GM18505 (cell line): ENCODE results near the gene FRMD4A.
"Not testable (repeated sequence)": the region's sequence is repeated elsewhere in the genome, so short reads cannot be mapped to it uniquely, and the experiment has no call there.

Source experiments
- ATAC-seq: cut with Tn5 transposase; IDR thresholded peaks from one replicate; pipeline ENCODE4 v1.9.1; 2021; ENCODE audit not compliant: unreplicated experiment
- POLR2A ChIP-seq: IDR thresholded peaks from 4 replicates; pipeline ENCODE4 v1.6.1; 2011; ENCODE audit warnings: borderline replicate concordance; ENCODE audit not compliant: insufficient read depth, insufficient read length; ENCODE audit errors: extremely low read depth

FRMD4A gene

DNA sequence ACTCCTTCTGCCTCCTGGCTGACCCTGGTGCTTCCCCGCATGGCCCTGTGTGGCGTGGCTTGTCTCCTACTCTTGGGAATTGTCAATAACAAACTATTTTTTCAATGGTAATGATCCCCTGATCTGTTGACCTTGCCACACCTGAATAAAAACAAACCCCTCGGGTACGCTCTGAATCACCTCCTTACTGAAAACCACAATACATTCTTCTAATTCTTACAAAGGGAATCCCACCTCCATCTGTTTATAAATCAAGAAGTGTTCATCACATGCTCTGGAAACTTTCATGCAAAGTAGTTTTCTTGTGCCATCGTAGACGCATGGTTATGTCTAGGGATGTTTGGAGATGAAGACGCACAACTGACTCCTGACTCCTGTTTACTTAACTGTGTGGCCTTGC is 245.8 kb downstream of the FRMD4A start:
- ATAC-seq = no peak
- TF ChIP-seq POLR2A = no peak

DNA sequence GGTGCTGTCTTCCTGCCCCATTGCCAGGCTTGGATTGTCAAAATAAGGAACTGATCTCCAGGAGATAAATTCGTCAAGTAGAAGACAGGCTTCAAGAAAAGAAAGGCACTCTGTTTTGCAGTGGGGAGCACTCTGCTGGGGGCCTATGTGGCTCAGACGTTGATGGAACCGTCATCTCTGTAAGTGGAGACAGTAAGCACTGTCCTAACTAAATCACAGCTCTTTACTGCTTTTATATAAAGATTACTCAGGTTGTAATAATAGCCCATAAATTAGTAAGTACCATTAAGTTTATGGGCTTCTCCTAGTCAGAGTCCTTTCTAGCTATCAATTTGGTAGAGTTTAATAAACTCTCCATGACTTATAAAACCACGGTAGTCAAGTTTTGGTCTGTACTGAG is 249.9 kb downstream of the FRMD4A start:
- no peak for ATAC-seq
- TF ChIP-seq POLR2A = no peak

DNA sequence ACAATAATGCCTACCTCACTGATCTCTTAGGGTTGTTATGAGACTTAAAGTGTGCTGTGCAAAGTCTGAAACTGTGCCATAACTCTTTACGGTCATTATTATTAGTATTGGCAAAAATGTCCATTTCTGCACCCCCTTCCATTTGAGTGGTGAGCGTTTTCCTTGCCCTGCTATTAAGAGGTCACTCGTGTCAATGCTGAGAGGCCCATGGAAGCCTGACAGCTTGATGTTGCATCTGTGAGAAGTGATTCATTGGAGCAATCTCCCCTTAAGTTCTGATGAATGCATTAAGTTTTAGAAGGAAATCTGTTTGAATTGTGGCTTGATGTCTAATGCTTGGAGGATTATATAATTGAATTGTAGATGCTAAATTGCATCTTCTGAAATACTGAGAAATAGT is 253.3 kb downstream of the FRMD4A start:
- TF ChIP-seq POLR2A = no peak
- ATAC-seq = no peak

DNA sequence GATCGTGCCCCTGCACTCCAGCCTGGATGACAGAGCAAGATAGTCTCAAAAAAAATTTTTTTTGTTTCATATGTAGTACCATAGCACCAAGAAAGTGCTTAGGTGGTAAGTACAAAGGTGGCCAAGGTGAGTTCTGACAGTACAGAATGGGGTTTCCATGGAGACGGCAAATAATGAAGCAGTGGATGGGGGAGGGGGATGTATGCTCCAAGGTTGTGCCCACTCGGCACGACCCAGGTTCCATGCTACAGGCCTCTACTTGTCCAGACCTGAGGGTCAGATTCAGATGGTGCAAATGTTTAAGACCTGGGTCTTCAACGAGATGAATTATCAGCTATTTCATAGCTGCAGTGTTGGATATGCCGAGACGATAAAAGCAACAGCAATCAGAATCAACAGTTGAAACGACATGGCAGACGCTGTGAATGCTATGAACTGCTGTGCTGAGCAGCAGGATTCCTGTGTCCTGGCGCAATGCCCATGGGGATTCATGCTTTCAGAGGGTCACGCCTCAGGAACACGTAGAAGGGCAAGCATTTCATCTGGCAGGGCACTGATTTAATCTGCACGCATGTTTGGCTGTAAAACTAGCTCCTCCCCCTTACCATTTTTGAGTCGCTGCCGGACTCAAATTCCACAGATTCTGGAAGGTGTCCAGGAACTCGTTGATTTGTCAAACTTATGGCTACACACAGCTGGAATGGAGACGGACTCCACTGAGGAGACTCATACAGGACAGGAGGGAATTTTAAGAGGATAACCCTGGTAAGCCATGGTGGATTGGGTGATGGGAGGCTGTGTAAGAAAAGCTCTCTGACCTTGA is 256.5 kb downstream of the FRMD4A start:
- TF ChIP-seq POLR2A = no peak
- no peak for ATAC-seq

DNA sequence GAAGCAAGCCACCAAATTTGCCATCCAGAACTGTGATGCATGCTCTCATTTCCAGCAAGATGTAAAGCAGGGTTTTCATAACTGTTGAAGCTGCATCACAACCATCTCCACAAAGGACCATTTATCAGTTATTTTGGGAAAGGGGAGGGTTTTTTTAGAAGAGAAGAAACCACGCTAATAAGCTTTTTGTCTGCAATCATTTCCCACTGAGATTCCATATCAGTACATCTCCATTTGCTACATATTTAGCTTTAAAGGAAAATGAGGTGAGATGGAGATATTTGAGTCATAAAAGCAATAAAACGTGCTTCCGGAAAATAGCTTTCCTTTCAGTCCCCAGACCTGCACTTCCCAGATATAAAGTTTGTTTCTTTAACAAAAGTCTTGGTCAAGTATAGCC is 258.2 kb downstream of the FRMD4A start:
- ATAC-seq = no peak
- no peak for TF ChIP-seq POLR2A

DNA sequence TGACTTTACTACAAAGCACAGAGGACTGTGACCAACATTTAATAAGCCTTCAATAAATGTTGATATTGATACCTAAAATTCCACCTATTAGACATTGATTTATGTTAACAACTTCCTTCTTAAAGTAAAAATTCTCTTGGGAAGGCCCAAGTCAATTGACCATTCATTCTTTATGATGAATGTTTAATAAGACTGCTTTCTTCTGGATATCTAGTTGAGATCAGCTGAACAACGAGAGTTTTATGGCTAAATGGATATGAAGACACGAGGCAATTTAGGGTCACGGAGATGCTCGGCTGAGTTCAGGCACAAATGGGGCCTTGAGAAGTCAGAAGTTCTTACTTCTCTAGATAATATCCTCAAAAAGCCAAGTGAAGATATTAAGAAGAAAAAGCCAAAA is 258.8 kb downstream of the FRMD4A start:
- ATAC-seq = no peak
- TF ChIP-seq POLR2A = no peak

DNA sequence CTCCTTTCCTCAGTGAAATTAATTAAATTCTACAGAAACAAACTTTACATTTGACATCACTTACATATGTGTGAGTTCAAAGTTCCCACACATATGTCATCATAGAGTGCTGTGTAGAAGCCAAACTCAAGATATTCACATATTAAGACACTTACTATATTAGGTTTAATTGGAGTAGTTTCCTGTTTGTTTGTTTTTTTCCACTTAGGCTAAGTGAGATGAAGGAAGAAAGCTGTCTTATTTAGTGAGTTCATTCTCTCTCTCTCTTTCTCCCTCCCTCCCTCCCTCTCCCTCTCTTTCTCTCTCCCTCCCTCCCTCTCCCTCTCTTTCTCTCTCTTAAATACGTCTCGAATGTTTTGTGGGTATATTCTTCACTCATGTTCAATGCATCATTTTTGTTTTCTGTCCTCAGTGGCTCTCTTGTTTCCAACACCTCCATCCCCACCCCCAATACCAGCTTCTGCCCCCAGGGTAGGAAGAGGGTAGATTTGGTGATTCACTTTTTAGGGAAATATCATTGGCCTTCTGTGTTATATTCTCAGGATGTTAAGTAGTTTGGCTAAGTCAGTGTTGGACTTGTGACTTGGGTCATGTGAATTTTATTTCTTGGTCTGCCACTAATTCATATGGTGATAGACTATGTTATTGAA is 262.0 kb downstream of the FRMD4A start:
- no peak for ATAC-seq
- TF ChIP-seq POLR2A = no peak

DNA sequence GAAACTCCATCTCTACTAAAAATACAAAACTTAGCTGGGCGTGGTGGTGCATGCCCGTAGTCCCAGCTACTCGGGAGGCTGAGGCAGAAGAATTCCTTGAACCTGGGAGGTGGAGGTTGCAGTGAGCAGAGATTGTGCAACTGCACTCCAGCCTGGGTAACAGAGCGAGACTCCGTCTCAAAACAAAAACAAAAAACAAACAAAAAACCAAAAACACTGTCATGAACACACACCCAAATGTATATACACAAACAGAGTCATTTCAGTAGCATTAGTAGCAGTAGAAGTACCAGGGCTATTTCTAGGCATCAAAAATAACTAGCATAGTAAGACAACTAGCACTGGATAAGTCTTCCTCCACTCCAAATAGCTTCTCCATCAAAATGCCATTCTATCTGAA is 263.1 kb downstream of the FRMD4A start:
- ATAC-seq = not testable (repeated sequence)

DNA sequence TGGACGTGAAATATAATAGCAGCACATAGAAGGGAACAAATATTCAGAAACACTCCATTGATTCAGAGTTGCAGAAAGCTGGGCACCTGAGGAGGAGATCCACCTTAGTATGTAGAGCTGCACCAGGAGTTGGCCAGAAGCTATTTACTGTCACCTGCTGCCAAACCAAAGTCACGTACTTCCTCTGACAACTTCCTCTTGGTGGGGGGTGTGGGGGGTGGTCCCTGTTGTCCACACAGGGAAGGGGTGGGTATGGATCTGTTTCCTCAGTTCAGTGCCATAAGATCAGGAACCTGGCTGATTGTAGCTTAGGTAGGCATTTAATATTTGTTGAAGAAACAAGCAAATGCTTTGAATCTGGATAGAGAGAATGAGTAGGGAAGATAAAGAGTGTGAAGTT is 264.6 kb downstream of the FRMD4A start:
- no peak for ATAC-seq
- TF ChIP-seq POLR2A = no peak

DNA sequence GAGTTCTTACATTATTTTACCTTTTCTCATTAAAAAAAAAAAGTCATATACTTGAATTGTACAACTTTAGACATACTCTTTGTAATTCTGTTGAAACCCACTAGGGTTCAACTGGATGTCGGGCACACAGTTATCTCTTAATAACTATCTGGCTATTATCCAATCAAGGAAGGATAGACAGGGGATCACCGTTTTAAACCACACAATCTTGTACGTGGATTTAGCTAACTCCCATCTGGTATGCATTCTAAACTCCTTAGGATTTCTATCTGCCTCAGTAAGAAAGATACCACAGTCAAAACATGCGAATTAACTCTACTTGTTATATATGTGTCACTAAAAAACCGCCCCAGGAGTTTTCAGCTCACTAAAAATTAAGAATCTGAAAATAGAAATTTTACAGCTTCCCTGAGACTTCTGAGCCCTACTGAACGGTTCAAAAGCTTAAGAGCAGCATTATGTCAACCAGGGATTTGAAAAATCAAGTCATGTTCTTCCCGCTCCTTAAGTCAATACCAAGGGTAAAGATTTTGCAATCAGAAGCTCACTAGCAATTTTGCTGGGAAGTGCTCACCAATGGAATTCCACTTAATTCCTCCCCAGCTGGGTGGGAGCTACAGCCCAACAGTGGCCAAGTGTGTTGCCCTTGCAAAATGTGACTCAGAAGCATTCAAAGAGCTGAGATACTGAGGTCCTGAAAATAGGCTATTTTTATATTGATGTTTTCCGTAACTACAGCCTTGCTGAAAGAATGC is 267.0 kb downstream of the FRMD4A start:
- no peak for ATAC-seq
- TF ChIP-seq POLR2A = no peak

DNA sequence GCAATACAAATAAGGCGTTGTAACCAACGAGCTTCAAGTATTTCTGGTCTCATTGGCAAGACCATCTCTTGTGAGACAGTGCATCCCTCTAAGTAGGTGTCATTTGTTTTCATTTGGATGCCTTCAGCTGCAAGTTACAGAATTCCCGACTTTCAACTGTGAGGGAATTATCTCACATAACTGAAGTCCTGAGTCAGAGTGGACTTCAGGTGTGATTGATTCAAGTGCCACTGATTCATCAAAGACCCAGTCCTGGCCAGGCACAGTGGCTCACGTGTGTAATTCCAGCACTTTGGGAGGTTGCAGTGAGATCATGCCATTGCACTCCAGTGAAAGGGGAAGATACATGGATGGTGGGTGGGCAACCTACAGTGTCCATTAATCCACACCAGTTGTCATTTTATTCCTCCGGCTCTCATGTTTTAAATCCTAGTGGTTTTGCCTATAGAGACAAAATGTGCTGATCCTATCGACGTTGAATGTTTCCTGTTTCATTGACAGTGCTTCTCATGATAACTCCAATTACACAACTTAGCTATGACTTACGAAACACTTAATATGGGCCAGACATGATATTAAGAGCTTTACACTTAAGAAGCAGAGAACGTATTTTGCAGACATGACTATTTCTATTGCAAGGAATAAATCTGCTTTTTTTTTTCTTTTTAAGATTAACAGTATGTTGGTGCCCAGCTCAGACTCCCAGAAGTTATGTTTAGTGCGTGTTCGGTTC is 268.0 kb downstream of the FRMD4A start:
- no peak for TF ChIP-seq POLR2A
- no peak for ATAC-seq

DNA sequence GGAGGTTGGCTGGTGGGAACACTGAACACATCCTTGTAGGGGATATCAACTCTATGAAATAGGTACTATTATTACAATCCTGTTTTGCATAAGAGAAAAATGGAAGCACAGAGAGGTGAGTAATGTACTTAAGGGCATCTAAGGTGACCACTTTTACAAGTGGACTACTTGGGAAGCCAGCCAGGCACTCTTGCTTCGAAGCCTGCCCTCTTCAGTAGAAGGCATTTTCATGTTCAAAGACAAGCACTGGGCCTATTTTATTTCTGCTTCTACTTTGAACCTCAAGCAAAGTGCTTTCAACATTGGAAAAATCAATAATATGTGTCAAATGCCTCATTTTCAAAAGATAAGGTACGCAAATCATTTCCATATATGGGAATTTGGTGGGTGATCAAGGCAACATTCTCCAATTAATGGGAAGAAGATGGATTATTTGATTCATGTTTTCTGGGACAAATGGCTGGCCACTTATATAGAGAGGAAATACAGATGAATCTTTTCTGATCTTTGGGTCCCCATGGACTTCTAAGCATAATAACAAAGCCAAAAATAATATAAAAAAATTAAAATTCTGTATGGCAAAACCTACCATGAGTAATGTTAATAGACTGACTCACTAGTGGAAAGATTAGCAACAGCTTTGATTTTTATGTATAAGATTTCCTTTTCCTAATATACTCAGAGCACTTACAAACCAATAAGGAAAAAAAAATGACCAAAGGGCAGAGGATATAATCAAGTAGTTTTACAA is 270.2 kb downstream of the FRMD4A start:
- no peak for ATAC-seq
- TF ChIP-seq POLR2A = no peak
